ENCODE results near the gene FGD5. TPM values are rescaled to one million over a fixed set of nuclear protein-coding genes. Genes with fewer than 3 reads are reported as not detected.

FGD5 gene
- total RNA-seq, 3 donors from 2014 or later, result 7.3 to 28.2 (median 18.7) TPM

GRCh38 chr3:14959359-14959943 is 140.7 kb downstream of the FGD5 start:
- H3K36me3 ChIP-seq, result no peaks in the 10 kb centered on the region
- H3K27ac ChIP-seq, result no peak overlapping the region
- TF ChIP-seq POLR2AphosphoS5 (IDR thresholded peaks at IDR 0.05), result no peak
- no peak for TF ChIP-seq POLR2A (IDR thresholded peaks at IDR 0.05)
- TF ChIP-seq CTCF (IDR thresholded peaks at IDR 0.05), result no peak
- peaks cover 0 to 4% of the 10 kb centered on the region in 2 donors for H3K4me1 ChIP-seq
- H3K27me3 ChIP-seq, result no peaks in the 10 kb centered on the region
- H3K4me3 ChIP-seq, result peak overlapping the region in 1 of 3 donors; percentile 23
- H3K9me3 ChIP-seq, result no peaks in the 10 kb centered on the region
- no peak for DNase-seq (ENCODE audit: low spot score in 2 of 2)
- intact Hi-C loops (cut with DNase I; ENCODE audit: low total_unique reads), result no loop called here

- no peak for DNase-seq (ENCODE audit: low spot score in 2 of 2)
- no peaks in the 10 kb centered on the region for H3K36me3 ChIP-seq
- no peaks in the 10 kb centered on the region for H3K9me3 ChIP-seq
- no peak overlapping the region for H3K4me3 ChIP-seq
- intact Hi-C loops (cut with DNase I; ENCODE audit: low total_unique reads), result no loop called here
- H3K27ac ChIP-seq, result no peak overlapping the region
- H3K27me3 ChIP-seq, result no peaks in the 10 kb centered on the region
- TF ChIP-seq POLR2A (IDR thresholded peaks at IDR 0.05) (no peak), CTCF (IDR thresholded peaks at IDR 0.05) (no peak), POLR2AphosphoS5 (IDR thresholded peaks at IDR 0.05) (no peak)
- peaks cover 0 to 4% of the 10 kb centered on the region in 2 donors for H3K4me1 ChIP-seq
Observed at GRCh38 chr3:14962762-14963161, 144.0 kb downstream of the FGD5 start.

GRCh38 chr3:14967285-14967684 is 148.5 kb downstream of the FGD5 start:
- TF ChIP-seq POLR2AphosphoS5 (IDR thresholded peaks at IDR 0.05) (no peak), CTCF (IDR thresholded peaks at IDR 0.05) (no peak), POLR2A (IDR thresholded peaks at IDR 0.05) (no peak)
- no peaks in the 10 kb centered on the region for H3K36me3 ChIP-seq
- no peak overlapping the region for H3K4me3 ChIP-seq
- H3K9me3 ChIP-seq, result no peaks in the 10 kb centered on the region
- DNase-seq (ENCODE audit: low spot score in 2 of 2), result no peak
- intact Hi-C loops (cut with DNase I; ENCODE audit: low total_unique reads), result no loop called here
- no peak overlapping the region for H3K27ac ChIP-seq
- H3K4me1 ChIP-seq, result no peaks in the 10 kb centered on the region
- no peaks in the 10 kb centered on the region for H3K27me3 ChIP-seq

- Histone ChIP-seq H3K9me3 (no peaks in the 10 kb centered on the region), H3K36me3 (no peaks in the 10 kb centered on the region), H3K4me3 (no peak overlapping the region), H3K4me1 (no peaks in the 10 kb centered on the region), H3K27ac (no peak overlapping the region), H3K27me3 (no peaks in the 10 kb centered on the region)
- TF ChIP-seq POLR2AphosphoS5 (IDR thresholded peaks at IDR 0.05) (no peak), POLR2A (IDR thresholded peaks at IDR 0.05) (no peak), CTCF (IDR thresholded peaks at IDR 0.05) (no peak)
- intact Hi-C loops (cut with DNase I; ENCODE audit: low total_unique reads), result no loop called here
- no peak for DNase-seq (ENCODE audit: low spot score in 2 of 2)
Observed at GRCh38 chr3:14969671-14970070, 150.9 kb downstream of the FGD5 start.

- Histone ChIP-seq H3K36me3 (no peaks in the 10 kb centered on the region), H3K4me3 (no peak overlapping the region), H3K27ac (no peak overlapping the region), H3K4me1 (no peaks in the 10 kb centered on the region), H3K9me3 (no peaks in the 10 kb centered on the region), H3K27me3 (no peaks in the 10 kb centered on the region)
- TF ChIP-seq CTCF (IDR thresholded peaks at IDR 0.05), result no peak
- TF ChIP-seq POLR2A (IDR thresholded peaks at IDR 0.05), result no peak
- TF ChIP-seq POLR2AphosphoS5 (IDR thresholded peaks at IDR 0.05), result no peak
- intact Hi-C loops (cut with DNase I; ENCODE audit: low total_unique reads), result loop anchor here (5.0 kb wide), 1 partner anchor 949 kb away; no protein-coding TSS in a partner anchor
- no peak for DNase-seq (ENCODE audit: low spot score in 2 of 2)
Observed at GRCh38 chr3:14976317-14976716, 157.6 kb downstream of the FGD5 start.
